ENCODE results near the gene ARID3A.
A peak's percentile ranks its signal among the peaks of the same experiment; 100 is the strongest.

ARID3A gene

GRCh38 chr19:964761-965694, 39.2 kb downstream of the ARID3A start:
- DNase-seq (ENCODE audit: low read depth): no peak

- DNase-seq (ENCODE audit: low read depth): no peak
Observed at GRCh38 chr19:966485-967088, 40.8 kb downstream of the ARID3A start.

- no peak for DNase-seq (ENCODE audit: low read depth)
Observed at GRCh38 chr19:970695-971094, 44.9 kb downstream of the ARID3A start.

- DNase-seq (ENCODE audit: low read depth): no peak
Observed at GRCh38 chr19:971795-972194, 46.0 kb downstream of the ARID3A start.

GRCh38 chr19:972281-972680, 46.4 kb downstream of the ARID3A start:
- no peak for DNase-seq (ENCODE audit: low read depth)

- no peak for DNase-seq (ENCODE audit: low read depth)
Observed at GRCh38 chr19:973726-974563, 48.1 kb downstream of the ARID3A start.

- DNase-seq (ENCODE audit: low read depth): no peak
Observed at GRCh38 chr19:974564-975257, 48.9 kb downstream of the ARID3A start.

GRCh38 chr19:976476-976875, 50.6 kb downstream of the ARID3A start:
- no peak for DNase-seq (ENCODE audit: low read depth)

- no peak for DNase-seq (ENCODE audit: low read depth)
Observed at GRCh38 chr19:977058-977464, 51.2 kb downstream of the ARID3A start.

GRCh38 chr19:979318-979741, 53.5 kb downstream of the ARID3A start:
- no peak for DNase-seq (ENCODE audit: low read depth)

GRCh38 chr19:980133-980998, 54.5 kb downstream of the ARID3A start:
- DNase-seq (ENCODE audit: low read depth): no peak

GRCh38 chr19:982567-983170, 56.8 kb downstream of the ARID3A start:
- no peak for DNase-seq (ENCODE audit: low read depth)

- peak; percentile 82 for DNase-seq (ENCODE audit: low read depth)
Observed at GRCh38 chr19:984165-984967, 58.5 kb downstream of the ARID3A start, which contains the start of gene WDR18. Gene WDR18 (plus strand): TSS chr19:984345. CDS start chr19:984354, 9 bp downstream.

- DNase-seq (ENCODE audit: low read depth): no peak
Observed at GRCh38 chr19:986083-986482, 60.2 kb downstream of the ARID3A start.

- DNase-seq (ENCODE audit: low read depth): no peak
Observed at GRCh38 chr19:988081-988480, 62.2 kb downstream of the ARID3A start.

- DNase-seq (ENCODE audit: low read depth): no peak
Observed at GRCh38 chr19:988510-988909, 62.7 kb downstream of the ARID3A start.

- DNase-seq (ENCODE audit: low read depth): no peak
Observed at GRCh38 chr19:989381-990081, 63.7 kb downstream of the ARID3A start.

- DNase-seq (ENCODE audit: low read depth): no peak
Observed at GRCh38 chr19:990119-990571, 64.3 kb downstream of the ARID3A start.

- DNase-seq (ENCODE audit: low read depth): no peak
Observed at GRCh38 chr19:990746-991145, 64.9 kb downstream of the ARID3A start.
